Prostate gland (tissue), 2 donors: Measurements from ENCODE around the gene KPNA2.
"Not testable (repeated sequence)": the region's sequence is repeated elsewhere in the genome, so short reads cannot be mapped to it uniquely, and the experiment has no call there.

Source experiments
- POLR2A ChIP-seq: fragments of 450-650 bp; IDR thresholded peaks from one replicate; pipeline ENCODE4 v1.6.1; 2016; ENCODE audit warnings: antibody characterized with exemption, mild to moderate bottlenecking
- TF ChIP-seq, protein P1 (sequence below), 4 experiments: fragments of 200-600 bp in 2 of 4; fragments of 450-650 bp in 2 of 4; sonication (generic) in 2 of 4; IDR thresholded peaks; 1 replicate in 3 of 4; 2 replicates in 1 of 4; pipeline ENCODE4 v1.5.1; 2016 to 2019; ENCODE audit warnings: antibody characterized with exemption in 4 of 4, mild to moderate bottlenecking in 2 of 4, moderate library complexity in 2 of 4

DNA sequence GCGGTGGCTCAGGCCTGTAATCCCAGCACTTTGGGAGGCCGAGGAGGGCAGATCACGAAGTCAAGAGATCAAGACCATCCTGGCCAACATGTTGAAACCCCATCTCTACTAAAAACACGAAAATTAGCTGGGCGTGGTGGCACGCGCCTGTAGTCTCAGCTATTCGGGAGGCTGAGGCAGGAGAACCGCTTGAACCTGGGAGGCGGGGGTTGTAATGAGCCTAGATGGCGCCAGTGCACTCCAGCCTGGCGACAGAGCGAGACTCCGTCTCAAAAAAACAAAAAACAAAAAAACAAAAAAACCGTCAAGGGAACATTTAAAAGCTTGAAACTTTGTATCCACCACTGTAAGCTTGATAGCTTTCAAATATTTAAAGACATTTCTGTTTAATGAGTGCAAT is 13.0 kb upstream of the KPNA2 start:
- TF ChIP-seq POLR2A, result not testable (repeated sequence)
- TF ChIP-seq, protein P1, sequence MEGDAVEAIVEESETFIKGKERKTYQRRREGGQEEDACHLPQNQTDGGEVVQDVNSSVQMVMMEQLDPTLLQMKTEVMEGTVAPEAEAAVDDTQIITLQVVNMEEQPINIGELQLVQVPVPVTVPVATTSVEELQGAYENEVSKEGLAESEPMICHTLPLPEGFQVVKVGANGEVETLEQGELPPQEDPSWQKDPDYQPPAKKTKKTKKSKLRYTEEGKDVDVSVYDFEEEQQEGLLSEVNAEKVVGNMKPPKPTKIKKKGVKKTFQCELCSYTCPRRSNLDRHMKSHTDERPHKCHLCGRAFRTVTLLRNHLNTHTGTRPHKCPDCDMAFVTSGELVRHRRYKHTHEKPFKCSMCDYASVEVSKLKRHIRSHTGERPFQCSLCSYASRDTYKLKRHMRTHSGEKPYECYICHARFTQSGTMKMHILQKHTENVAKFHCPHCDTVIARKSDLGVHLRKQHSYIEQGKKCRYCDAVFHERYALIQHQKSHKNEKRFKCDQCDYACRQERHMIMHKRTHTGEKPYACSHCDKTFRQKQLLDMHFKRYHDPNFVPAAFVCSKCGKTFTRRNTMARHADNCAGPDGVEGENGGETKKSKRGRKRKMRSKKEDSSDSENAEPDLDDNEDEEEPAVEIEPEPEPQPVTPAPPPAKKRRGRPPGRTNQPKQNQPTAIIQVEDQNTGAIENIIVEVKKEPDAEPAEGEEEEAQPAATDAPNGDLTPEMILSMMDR (IDR thresholded peaks at IDR 0.05), result not testable (repeated sequence)
